HCT116 (cell line): ENCODE data around the gene UNC79. TPM values are rescaled to one million over a fixed set of nuclear protein-coding genes. Genes with fewer than 3 reads are reported as not detected.

ENCODE experiments used
- ATAC-seq: fragments of 200-7000 bp; cut with Tn5 transposase; 2 replicates; pipeline ENCODE4 v1.9.1; 2020; ENCODE audit warnings: mild to moderate bottlenecking, moderate library complexity
- BruUV-seq: library from RNA; stranded (reverse); fragments of 400-500 nt; replicated peaks from 2 replicates; lab custom pipeline; 2021; lab: Mats Ljungman, UMichigan
- CTCF ChIA-PET: fragments of 300-600 bp; sonication (Branson Sonifier 250); formaldehyde crosslinking; loops from one replicate; lab custom pipeline; 2021; ENCODE audit warnings: antibody characterized with exemption; lab: Charles Lee
- POLR2A ChIA-PET: fragments of 300-600, 350-600 bp; sonication (Branson Sonifier 250); formaldehyde crosslinking; loops from one replicate; lab custom pipeline; 2021; ENCODE audit warnings: antibody characterized with exemption; lab: Charles Lee
- RAD21 ChIA-PET, 2 experiments: fragments of 300-600 bp; sonication (Branson Sonifier 250); formaldehyde crosslinking; loops; one replicate each; lab custom pipeline; 2023; ENCODE audit warnings: low total read pairs in 2 of 2; ENCODE audit not compliant: uncharacterized antibody in 2 of 2, unreplicated experiment in 2 of 2, low non-redundant PET in 1 of 2; lab: Charles Lee
- DNase-seq: peaks from one replicate; pipeline ENCODE4 v3.0.0-alpha.2; 2010; ENCODE audit warnings: low read depth, low spot score
- H2AFZ ChIP-seq: fragments of 200-600 bp; shearing (Covaris generic), sonication (generic); 2 replicates; pipeline ENCODE4 v1.6.1; 2017; ENCODE audit warnings: low read depth, mixed run types, mixed read lengths, antibody characterized with exemption, low read length; ENCODE audit not compliant: poor library complexity, severe bottlenecking
- H3K27ac ChIP-seq: 2 replicates; pipeline ENCODE4 v1.5.1; 2012; ENCODE audit warnings: low read depth, low read length
- H3K27me3 ChIP-seq: fragments of 200-600 bp; sonication (generic); 2 replicates; pipeline ENCODE4 v1.6.1; 2016; ENCODE audit warnings: mixed run types, low read length, mixed read lengths; ENCODE audit not compliant: insufficient read depth
- H3K36me3 ChIP-seq, 2 experiments: fragments of 200-500 bp in 1 of 2; fragments of 200-600 bp in 1 of 2; sonication (Bioruptor generic) in 1 of 2; sonication (generic) in 1 of 2; 2 replicates each; pipeline versions ENCODE4 v1.5.1 to v1.6.1; 2014 to 2016; ENCODE audit warnings: low read length in 2 of 2, inconsistent platforms in 1 of 2, mixed read lengths in 1 of 2, mixed run types in 1 of 2; ENCODE audit not compliant: insufficient read depth in 2 of 2, control insufficient read depth in 1 of 2
- H3K4me1 ChIP-seq, 2 experiments: fragments of 200-600 bp in 1 of 2; sonication (generic) in 1 of 2; 2 replicates each; pipeline versions ENCODE4 v1.5.1 to v1.6.1; 2012 to 2017; ENCODE audit warnings: low read length in 2 of 2, inconsistent platforms in 1 of 2, mild to moderate bottlenecking in 1 of 2, mixed read lengths in 1 of 2, mixed run types in 1 of 2, moderate library complexity in 1 of 2; ENCODE audit not compliant: insufficient read depth in 2 of 2, control insufficient read depth in 1 of 2
- H3K4me2 ChIP-seq: fragments of 200-600 bp; sonication (generic); 2 replicates; pipeline ENCODE4 v1.6.1; 2017; ENCODE audit warnings: mixed run types, low read length, mixed read lengths
- H3K4me3 ChIP-seq, 2 experiments: fragments of 200-600 bp in 1 of 2; sonication (generic) in 1 of 2; replicated peaks in 1 of 2; 2 replicates each; pipeline ENCODE4 v1.5.1; 2011 to 2016; ENCODE audit warnings: low read length in 2 of 2, control low read depth in 1 of 2, low read depth in 1 of 2, mild to moderate bottlenecking in 1 of 2, mixed read lengths in 1 of 2, mixed run types in 1 of 2
- H3K79me2 ChIP-seq: fragments of 200-600 bp; sonication (generic); 2 replicates; pipeline ENCODE4 v1.6.1; 2017; ENCODE audit warnings: mild to moderate bottlenecking, mixed run types, low read length, moderate library complexity, mixed read lengths; ENCODE audit not compliant: insufficient read depth
- H3K9ac ChIP-seq: fragments of 200-600 bp; sonication (generic); 2 replicates; pipeline ENCODE4 v1.6.1; 2016; ENCODE audit warnings: low read length, mixed read lengths
- H3K9me2 ChIP-seq: fragments of 200-600 bp; sonication (generic), shearing (Covaris generic); 2 replicates; pipeline ENCODE4 v1.6.1; 2017; ENCODE audit warnings: mixed run types, mild to moderate bottlenecking, moderate library complexity; ENCODE audit not compliant: insufficient read depth
- H3K9me3 ChIP-seq, 2 experiments: fragments of 200-500 bp in 1 of 2; fragments of 200-600 bp in 1 of 2; sonication (Bioruptor generic) in 1 of 2; sonication (generic) in 1 of 2; 2 replicates each; pipeline ENCODE4 v1.6.1; 2014 to 2017; ENCODE audit warnings: low read length in 2 of 2, mixed read lengths in 2 of 2, inconsistent platforms in 1 of 2, low read depth in 1 of 2, mild to moderate bottlenecking in 1 of 2, mixed run types in 1 of 2, moderate library complexity in 1 of 2; ENCODE audit not compliant: control insufficient read depth in 1 of 2, insufficient read depth in 1 of 2
- H4K20me1 ChIP-seq: fragments of 200-600 bp; sonication (generic), shearing (Covaris generic); 2 replicates; pipeline ENCODE4 v1.6.1; 2017; ENCODE audit warnings: mixed run types, mild to moderate bottlenecking, moderate library complexity; ENCODE audit not compliant: insufficient read depth
- ATF3 ChIP-seq: IDR thresholded peaks from 2 replicates; pipeline ENCODE4 v1.6.1; 2012
- CBX3 ChIP-seq: IDR thresholded peaks from 2 replicates; pipeline ENCODE4 v1.6.1; 2012; ENCODE audit warnings: low read depth
- CEBPB ChIP-seq: IDR thresholded peaks from 2 replicates; pipeline ENCODE4 v1.6.1; 2012; ENCODE audit warnings: low read depth
- CTCF ChIP-seq, 3 experiments: fragments of 200-600 bp in 1 of 3; sonication (generic) in 1 of 3; IDR thresholded peaks in 2 of 3; conservative IDR thresholded peaks in 1 of 3; 2 replicates each; pipeline ENCODE4 v1.5.1; 2012 to 2017; ENCODE audit warnings: low read depth in 2 of 3, low read length in 2 of 3, antibody characterized with exemption in 1 of 3, borderline replicate concordance in 1 of 3, control low read depth in 1 of 3, mild to moderate bottlenecking in 1 of 3, mixed read lengths in 1 of 3, mixed run types in 1 of 3, moderate library complexity in 1 of 3; ENCODE audit not compliant: insufficient read depth in 1 of 3
- EGR1 ChIP-seq: IDR thresholded peaks from 2 replicates; pipeline ENCODE4 v1.6.1; 2012; ENCODE audit warnings: low read depth
- FOSL1 ChIP-seq: IDR thresholded peaks from 2 replicates; pipeline ENCODE4 v1.6.1; 2012; ENCODE audit warnings: low read depth
- POLR2AphosphoS5 ChIP-seq: IDR thresholded peaks from 2 replicates; pipeline ENCODE4 v1.6.1; 2011; ENCODE audit warnings: mild to moderate bottlenecking, low read depth, low read length, moderate library complexity
- RAD21 ChIP-seq: IDR thresholded peaks from 2 replicates; pipeline ENCODE4 v1.6.1; 2012; ENCODE audit warnings: low read depth, mild to moderate bottlenecking
- REST ChIP-seq: IDR thresholded peaks from 2 replicates; pipeline ENCODE4 v1.6.1; 2012; ENCODE audit warnings: low read depth
- SIN3A ChIP-seq: IDR thresholded peaks from 2 replicates; pipeline ENCODE4 v1.6.1; 2012; ENCODE audit warnings: low read depth
- SP1 ChIP-seq: IDR thresholded peaks from 2 replicates; pipeline ENCODE4 v1.6.1; 2012; ENCODE audit warnings: low read depth
- TCF7L2 ChIP-seq: IDR thresholded peaks from 2 replicates; pipeline ENCODE4 v1.7.0; 2011; ENCODE audit warnings: borderline replicate concordance, inconsistent platforms; ENCODE audit not compliant: insufficient read depth, insufficient read length; ENCODE audit errors: extremely low read depth
- YY1 ChIP-seq: IDR thresholded peaks from 2 replicates; pipeline ENCODE4 v1.6.1; 2011; ENCODE audit warnings: low read length, low read depth, moderate library complexity, mild to moderate bottlenecking; ENCODE audit not compliant: insufficient replicate concordance; ENCODE audit errors: extremely low read depth
- ZFX ChIP-seq: fragments of 450-650 bp; IDR thresholded peaks from 2 replicates; pipeline ENCODE4 v1.6.1; 2017
- ZNF274 ChIP-seq: fragments of 200-500 bp; sonication (Bioruptor generic); IDR thresholded peaks from 2 replicates; pipeline ENCODE4 v1.6.1; 2014; ENCODE audit warnings: mild to moderate bottlenecking, low read depth, low read length, inconsistent platforms
- intact Hi-C: fragments of 100-400 bp; cut with micrococcal nuclease; formaldehyde crosslinking; loops from 2 replicates; pipeline ENCODE4 v1.10.0; 2022
- total RNA-seq: library from RNA; stranded (reverse); gene quantifications from one replicate; pipeline ENCODE4 v1.2.1, GENCODE V29; 2021; ENCODE audit not compliant: unreplicated experiment
- TF ChIP-seq, protein P1 (sequence below): IDR thresholded peaks from 2 replicates; pipeline ENCODE4 v1.6.1; 2011; ENCODE audit warnings: mild to moderate bottlenecking, low read length, moderate library complexity; ENCODE audit not compliant: insufficient replicate concordance; ENCODE audit errors: extremely low read depth

UNC79 gene
- total RNA-seq, 1 experiment from 2014 or later = 0.10 TPM

GRCh38 chr14:93757206-93757605 lies 326.5 kb downstream of the UNC79 start:
- DNase-seq = no peak
- POLR2A ChIA-PET = no interaction called here
- BruUV-seq = no TSS peak

More at GRCh38 chr14:93757206-93757605, 326.5 kb downstream of the UNC79 start:
- Histone ChIP-seq H3K27ac (no peak overlapping the region), H3K9me2 (no peaks in the 10 kb centered on the region), H3K4me2 (no peak overlapping the region), H3K4me3 (no peak overlapping the region), H2AFZ (no peak overlapping the region), H3K9me3 (no peaks in the 10 kb centered on the region), H3K79me2 (no peaks in the 10 kb centered on the region), H4K20me1 (no peaks in the 10 kb centered on the region)
- no peak for ATAC-seq
- CTCF ChIA-PET = interaction anchor here (0.7 kb wide), 1 partner anchor 1786 kb away, joined by 3 read pairs; no protein-coding TSS in a partner anchor
- intact Hi-C loops = no loop called here
- no peak for TF ChIP-seq RAD21
- TF ChIP-seq ATF3 = no peak
- TF ChIP-seq EGR1 = no peak
- no peak for TF ChIP-seq CEBPB
- TF ChIP-seq REST = no peak
- no peak for TF ChIP-seq CTCF (IDR thresholded peaks at IDR 0.05 in 2 of 3, conservative IDR thresholded peaks at IDR 0.05 in 1 of 3; ENCODE audit: borderline replicate concordance in 1 of 3, insufficient read depth in 1 of 3, low read depth in 2 of 3, low read length in 2 of 3)
- TF ChIP-seq SIN3A = no peak
- no peak for TF ChIP-seq CBX3
- no peak for TF ChIP-seq ZNF274
- TF ChIP-seq TCF7L2 = no peak
- no peak for TF ChIP-seq POLR2AphosphoS5
- TF ChIP-seq, protein P1, sequence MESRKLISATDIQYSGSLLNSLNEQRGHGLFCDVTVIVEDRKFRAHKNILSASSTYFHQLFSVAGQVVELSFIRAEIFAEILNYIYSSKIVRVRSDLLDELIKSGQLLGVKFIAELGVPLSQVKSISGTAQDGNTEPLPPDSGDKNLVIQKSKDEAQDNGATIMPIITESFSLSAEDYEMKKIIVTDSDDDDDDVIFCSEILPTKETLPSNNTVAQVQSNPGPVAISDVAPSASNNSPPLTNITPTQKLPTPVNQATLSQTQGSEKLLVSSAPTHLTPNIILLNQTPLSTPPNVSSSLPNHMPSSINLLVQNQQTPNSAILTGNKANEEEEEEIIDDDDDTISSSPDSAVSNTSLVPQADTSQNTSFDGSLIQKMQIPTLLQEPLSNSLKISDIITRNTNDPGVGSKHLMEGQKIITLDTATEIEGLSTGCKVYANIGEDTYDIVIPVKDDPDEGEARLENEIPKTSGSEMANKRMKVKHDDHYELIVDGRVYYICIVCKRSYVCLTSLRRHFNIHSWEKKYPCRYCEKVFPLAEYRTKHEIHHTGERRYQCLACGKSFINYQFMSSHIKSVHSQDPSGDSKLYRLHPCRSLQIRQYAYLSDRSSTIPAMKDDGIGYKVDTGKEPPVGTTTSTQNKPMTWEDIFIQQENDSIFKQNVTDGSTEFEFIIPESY = no peak
- TF ChIP-seq ZFX = no peak
- no peak for TF ChIP-seq FOSL1
- TF ChIP-seq YY1 = no peak
- no peak for TF ChIP-seq SP1
- TF ChIP-seq, all 23 proteins: peak for 0
- H3K27me3 ChIP-seq = no peaks in the 10 kb centered on the region
- no peaks in the 10 kb centered on the region for H3K36me3 ChIP-seq
- RAD21 ChIA-PET = no interaction called here
- no peak overlapping the region for H3K9ac ChIP-seq
- H3K4me1 ChIP-seq = no peaks in the 10 kb centered on the region
